MCF 10A (cell line): ENCODE results near the gene PAQR3. TPM values are rescaled to one million over a fixed set of nuclear protein-coding genes. Genes with fewer than 3 reads are reported as not detected.
"Not testable (repeated sequence)": the region's sequence is repeated elsewhere in the genome, so short reads cannot be mapped to it uniquely, and the experiment has no call there.

ENCODE experiments used
- BruUV-seq: library from RNA; stranded (reverse); fragments of 400-500 nt; replicated peaks from 2 replicates; lab custom pipeline; 2021; lab: Mats Ljungman, UMichigan
- CTCF ChIA-PET: fragments of 300-600 bp; sonication (Branson Sonifier 250); formaldehyde crosslinking; extraction: SDS; loops from one replicate; lab custom pipeline; 2021; ENCODE audit warnings: antibody characterized with exemption, inconsistent platforms; lab: Yijun Ruan, JAX
- POLR2A ChIA-PET: fragments of 300-600, 350-650 bp; sonication (Branson Sonifier 250); formaldehyde crosslinking; extraction: SDS; loops from one replicate; lab custom pipeline; 2020; ENCODE audit warnings: antibody characterized with exemption, inconsistent platforms; lab: Yijun Ruan, JAX
- DNase-seq: peaks from one replicate; pipeline ENCODE4 v3.0.0-alpha.2; 2018; ENCODE audit not compliant: unreplicated experiment
- H3K27ac Mint-ChIP-seq: one replicate; pipeline ENCODE4 v1.8.0; 2022; ENCODE audit warnings: mild to moderate bottlenecking, low read depth, mixed read lengths; ENCODE audit not compliant: unreplicated experiment
- H3K27me3 Mint-ChIP-seq: one replicate; pipeline ENCODE4 v1.8.0; 2022; ENCODE audit warnings: mixed read lengths; ENCODE audit not compliant: insufficient read depth, unreplicated experiment
- H3K36me3 Mint-ChIP-seq: one replicate; pipeline ENCODE4 v1.8.0; 2022; ENCODE audit warnings: mild to moderate bottlenecking, moderate library complexity, mixed read lengths; ENCODE audit not compliant: insufficient read depth, unreplicated experiment
- H3K4me1 Mint-ChIP-seq: one replicate; pipeline ENCODE4 v1.8.0; 2022; ENCODE audit warnings: mixed read lengths; ENCODE audit not compliant: insufficient read depth, unreplicated experiment
- H3K4me3 Mint-ChIP-seq: one replicate; pipeline ENCODE4 v1.8.0; 2022; ENCODE audit warnings: mild to moderate bottlenecking, moderate library complexity, mixed read lengths; ENCODE audit not compliant: unreplicated experiment
- H3K9me3 Mint-ChIP-seq: one replicate; pipeline ENCODE4 v1.8.0; 2022; ENCODE audit warnings: mixed read lengths; ENCODE audit not compliant: unreplicated experiment
- intact Hi-C: fragments of 100-400 bp; cut with micrococcal nuclease; formaldehyde crosslinking; loops from 2 replicates; pipeline ENCODE4 v1.14.1; 2022
- total RNA-seq: library from RNA; stranded (reverse); gene quantifications from 2 replicates; pipeline ENCODE4 v1.2.3, GENCODE V29; 2022
- TF ChIP-seq, protein P1 (sequence below): fragments of 200-600 bp; IDR thresholded peaks from one replicate; pipeline ENCODE4 v1.8.0; 2022; ENCODE audit warnings: antibody characterized with exemption, mild to moderate bottlenecking; ENCODE audit not compliant: unreplicated experiment

PAQR3 gene
- total RNA-seq, 1 experiment from 2014 or later, result 11.2 TPM

DNA sequence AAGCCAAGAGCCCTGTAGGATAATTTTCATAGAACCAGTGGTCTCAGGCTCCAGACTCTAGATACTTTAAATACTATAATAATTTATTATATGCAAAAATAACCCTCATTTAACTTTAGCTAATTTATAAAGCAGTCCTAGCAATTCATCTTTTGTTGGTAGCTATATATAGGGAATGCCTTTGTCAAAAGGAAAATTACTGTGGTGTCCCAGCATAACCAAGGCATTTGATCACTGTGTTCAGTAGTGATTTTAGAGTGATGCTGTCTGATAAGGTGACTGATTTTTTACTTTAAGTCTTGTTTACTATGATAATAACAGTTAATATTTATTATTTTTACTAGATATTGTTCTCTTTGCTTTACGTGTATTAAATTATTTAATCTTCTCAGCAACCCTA is 61.2 kb downstream of the PAQR3 start:
- ChIA-PET CTCF (interaction anchor here (0.5 to 1.4 kb wide), 3 partner anchors 231 to 264 kb away, joined by 3 to 4 read pairs (median 3); no protein-coding TSS in a partner anchor), POLR2A (interaction anchor here (0.7 to 1.9 kb wide), 2 partner anchors 10 to 996 kb away, joined by 4 to 6 read pairs; no protein-coding TSS in a partner anchor)
- intact Hi-C loops, result loop anchor here (10.0 kb wide), 1 partner anchor 823 kb away; the partner anchor contains the start of gene FRAS1
- Mint-ChIP-seq H3K4me3 (no peak overlapping the region), H3K4me1 (peaks cover 5% of the 10 kb centered on the region), H3K36me3 (peaks cover 11% of the 10 kb centered on the region), H3K9me3 (no peaks in the 10 kb centered on the region), H3K27ac (no peak overlapping the region), H3K27me3 (no peaks in the 10 kb centered on the region)
- no peak for DNase-seq
- no TSS peak for BruUV-seq
- TF ChIP-seq, protein P1, sequence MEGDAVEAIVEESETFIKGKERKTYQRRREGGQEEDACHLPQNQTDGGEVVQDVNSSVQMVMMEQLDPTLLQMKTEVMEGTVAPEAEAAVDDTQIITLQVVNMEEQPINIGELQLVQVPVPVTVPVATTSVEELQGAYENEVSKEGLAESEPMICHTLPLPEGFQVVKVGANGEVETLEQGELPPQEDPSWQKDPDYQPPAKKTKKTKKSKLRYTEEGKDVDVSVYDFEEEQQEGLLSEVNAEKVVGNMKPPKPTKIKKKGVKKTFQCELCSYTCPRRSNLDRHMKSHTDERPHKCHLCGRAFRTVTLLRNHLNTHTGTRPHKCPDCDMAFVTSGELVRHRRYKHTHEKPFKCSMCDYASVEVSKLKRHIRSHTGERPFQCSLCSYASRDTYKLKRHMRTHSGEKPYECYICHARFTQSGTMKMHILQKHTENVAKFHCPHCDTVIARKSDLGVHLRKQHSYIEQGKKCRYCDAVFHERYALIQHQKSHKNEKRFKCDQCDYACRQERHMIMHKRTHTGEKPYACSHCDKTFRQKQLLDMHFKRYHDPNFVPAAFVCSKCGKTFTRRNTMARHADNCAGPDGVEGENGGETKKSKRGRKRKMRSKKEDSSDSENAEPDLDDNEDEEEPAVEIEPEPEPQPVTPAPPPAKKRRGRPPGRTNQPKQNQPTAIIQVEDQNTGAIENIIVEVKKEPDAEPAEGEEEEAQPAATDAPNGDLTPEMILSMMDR, result no peak

DNA sequence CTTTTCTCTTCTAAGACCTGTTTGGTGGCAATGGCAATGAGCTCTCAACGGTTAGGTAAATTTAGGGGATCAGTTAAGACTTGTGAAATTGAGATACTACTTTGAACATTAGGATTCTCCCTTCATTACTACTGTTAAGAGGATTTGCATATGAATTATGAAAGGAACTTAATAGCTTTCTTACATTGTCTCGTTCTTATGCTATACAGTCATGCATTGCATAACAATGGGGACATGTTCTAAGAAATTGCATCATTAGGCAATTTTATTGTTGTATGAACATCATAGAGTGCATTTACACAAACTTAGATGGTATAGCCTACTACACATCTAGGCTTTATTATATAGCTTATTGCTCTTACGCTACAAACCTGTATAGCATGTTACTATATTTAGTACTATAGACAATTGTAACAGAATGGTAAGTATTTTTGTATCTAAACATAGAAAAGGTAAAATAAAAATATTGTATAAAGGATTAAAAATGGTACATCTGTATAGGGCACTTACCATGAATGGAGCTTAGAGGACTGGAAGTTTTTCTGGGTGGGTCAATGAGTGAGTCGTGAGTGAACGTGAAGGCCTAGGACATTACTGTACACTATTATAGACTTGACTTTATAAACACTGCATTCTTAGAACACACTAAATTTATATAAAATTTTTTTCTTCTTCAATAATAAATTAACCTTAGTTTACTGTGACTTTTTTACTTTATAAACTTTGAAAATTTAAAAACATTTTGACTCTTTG is 62.5 kb downstream of the PAQR3 start:
- Mint-ChIP-seq H3K36me3 (peaks cover 23% of the 10 kb centered on the region), H3K27ac (no peak overlapping the region), H3K27me3 (no peaks in the 10 kb centered on the region), H3K4me3 (no peak overlapping the region), H3K4me1 (peaks cover 5% of the 10 kb centered on the region), H3K9me3 (no peaks in the 10 kb centered on the region)
- intact Hi-C loops, result loop anchor here (10.0 kb wide), 1 partner anchor 822 kb away; the partner anchor contains the start of gene FRAS1
- TF ChIP-seq, protein P1, result no peak
- peak; percentile 61 for DNase-seq
- ChIA-PET POLR2A (interaction anchor here (0.8 to 1.9 kb wide), 2 partner anchors 11 to 19 kb away, joined by 3 to 6 read pairs; no protein-coding TSS in a partner anchor), CTCF (interaction anchor here (0.6 to 1.4 kb wide), 2 partner anchors 8 to 115 kb away, joined by 3 to 4 read pairs; no protein-coding TSS in a partner anchor)
- BruUV-seq, result no TSS peak

DNA sequence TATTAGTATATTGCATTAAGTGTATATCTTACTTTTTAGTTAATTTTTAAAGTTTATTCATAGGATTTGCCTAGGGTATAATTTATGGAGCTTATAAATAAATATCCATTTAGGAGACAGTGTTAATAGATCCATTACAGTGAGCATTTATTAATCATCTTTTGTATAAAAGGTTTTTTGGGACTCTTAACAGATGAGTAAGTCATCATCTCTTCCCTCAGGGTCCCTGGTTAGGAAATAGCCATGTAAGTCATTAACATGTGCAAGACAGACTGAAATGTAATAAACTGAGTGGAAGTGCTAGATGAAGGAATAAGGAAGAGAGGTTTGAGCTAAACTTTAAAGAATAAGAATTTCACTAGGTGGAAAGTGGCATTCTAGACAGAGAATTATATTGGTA is 69.2 kb downstream of the PAQR3 start:
- peak; percentile 13 for DNase-seq
- TF ChIP-seq, protein P1, result no peak
- intact Hi-C loops, result loop anchor here (10.0 kb wide), 1 partner anchor 815 kb away; the partner anchor contains the start of gene FRAS1
- no TSS peak for BruUV-seq
- Mint-ChIP-seq H3K27me3 (no peaks in the 10 kb centered on the region), H3K9me3 (no peaks in the 10 kb centered on the region), H3K4me1 (no peaks in the 10 kb centered on the region), H3K36me3 (peaks cover 56% of the 10 kb centered on the region), H3K27ac (no peak overlapping the region), H3K4me3 (no peak overlapping the region)
- ChIA-PET POLR2A (interaction anchor here (1.2 kb wide), 1 partner anchor 69 kb away, joined by 3 read pairs; the partner anchor contains the start of gene PAQR3), CTCF (interaction anchor here (0.5 to 2.4 kb wide), 4 partner anchors 225 to 1432 kb away, joined by 3 to 9 read pairs (median 4); no protein-coding TSS in a partner anchor)

DNA sequence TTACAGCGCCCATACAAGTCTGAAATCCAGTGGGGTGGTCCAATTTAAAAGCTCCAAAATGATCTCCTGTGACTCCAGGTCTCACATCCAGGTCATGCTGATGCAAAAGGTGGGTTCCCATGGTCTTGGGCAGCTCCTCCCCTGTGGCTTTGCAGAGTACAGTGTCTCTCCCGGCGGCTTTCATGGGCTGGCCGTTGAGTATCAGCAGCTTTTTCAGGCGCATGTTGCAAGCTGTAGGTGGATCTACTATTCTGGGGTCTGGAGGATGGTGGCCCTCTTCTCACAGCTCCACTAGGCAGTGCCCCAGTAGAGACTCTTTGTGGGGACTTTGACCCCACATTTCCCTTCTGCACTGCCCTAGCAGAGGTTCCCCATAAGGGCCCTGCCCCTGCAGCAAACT is 70.5 kb downstream of the PAQR3 start:
- H3K4me3 Mint-ChIP-seq, BruUV-seq, H3K27me3 Mint-ChIP-seq, H3K9me3 Mint-ChIP-seq, H3K4me1 Mint-ChIP-seq, H3K27ac Mint-ChIP-seq, DNase-seq: not testable (repeated sequence)
- ChIA-PET POLR2A (interaction anchor here (0.7 to 0.8 kb wide), 3 partner anchors 21 to 224 kb away, joined by 3 read pairs; partner anchors contain the start of gene PAQR3), CTCF (interaction anchor here (0.6 to 2.4 kb wide), 7 partner anchors 8 to 1494 kb away, joined by 3 to 9 read pairs (median 4); no protein-coding TSS in a partner anchor)
- intact Hi-C loops, result loop anchor here (10.0 kb wide), 1 partner anchor 914 kb away; no protein-coding TSS in a partner anchor
- H3K36me3 Mint-ChIP-seq, result peaks cover 54% of the 10 kb centered on the region
